Body of pancreas (tissue), 4 donors: Measurements from ENCODE around the gene LRIF1.

Experiments used
- CTCF ChIP-seq, 7 experiments: fragments of 450-650 bp in 4 of 7; fragments of 200-600 bp in 3 of 7; sonication (generic) in 3 of 7; IDR thresholded peaks; one replicate each; pipeline ENCODE4 v1.5.1; 2016 to 2019; ENCODE audit warnings: antibody characterized with exemption in 7 of 7
- POLR2A ChIP-seq, 3 donors: fragments of 450-650 bp; IDR thresholded peaks; one replicate each; pipeline ENCODE4 v1.6.1; 2016; ENCODE audit warnings: antibody characterized with exemption in 3 of 3, mild to moderate bottlenecking in 2 of 3

GRCh38 chr1:110960777-110961420 lies 2.8 kb downstream of the LRIF1 start:
- TF ChIP-seq POLR2A (IDR thresholded peaks at IDR 0.05) (no peak), CTCF (IDR thresholded peaks at IDR 0.05) (no peak)
